Measurements from ENCODE around the gene CLEC2L. TPM values are rescaled to one million over a fixed set of nuclear protein-coding genes. Genes with fewer than 3 reads are reported as not detected.

CLEC2L gene
- total and polyA plus RNA-seq, 4 donors, result 5.7 to 67.7 (median 31.5) TPM

GRCh38 chr7:139563856-139564255 is 40.4 kb downstream of the CLEC2L start:
- Histone ChIP-seq H3K4me1 (ENCODE audit: control insufficient read depth, insufficient read depth, low read length) (no peaks in the 10 kb centered on the region), H3K27ac (ENCODE audit: low read depth, low read length) (no peak overlapping the region), H3K27me3 (ENCODE audit: control insufficient read depth, insufficient read depth, low read length) (no peaks in the 10 kb centered on the region), H3K4me3 (ENCODE audit: low read depth, low read length) (no peak overlapping the region), H3K36me3 (ENCODE audit: control insufficient read depth, insufficient read depth, low read length) (peaks cover 41% of the 10 kb centered on the region), H3K9me3 (ENCODE audit: control insufficient read depth, insufficient read depth, low read length) (no peaks in the 10 kb centered on the region)
- no peak for DNase-seq (ENCODE audit: low read depth in 4 of 6, low spot score in 6 of 6)
- WGBS (ENCODE audit: insufficient coverage), result 100% methylated on average over 1 of the region's 5 CpGs

- peaks cover 11% of the 10 kb centered on the region for H3K4me1 ChIP-seq (ENCODE audit: control insufficient read depth, insufficient read depth, low read length)
- no peak overlapping the region for H3K4me3 ChIP-seq (ENCODE audit: low read depth, low read length)
- 100% methylated on average over 2 of the region's 6 CpGs for WGBS (ENCODE audit: insufficient coverage)
- no peak for DNase-seq (ENCODE audit: low read depth in 4 of 6, low spot score in 6 of 6)
- no peak overlapping the region for H3K27ac ChIP-seq (ENCODE audit: low read depth, low read length)
- no peaks in the 10 kb centered on the region for H3K27me3 ChIP-seq (ENCODE audit: control insufficient read depth, insufficient read depth, low read length)
- no peaks in the 10 kb centered on the region for H3K9me3 ChIP-seq (ENCODE audit: control insufficient read depth, insufficient read depth, low read length)
- peaks cover 45% of the 10 kb centered on the region for H3K36me3 ChIP-seq (ENCODE audit: control insufficient read depth, insufficient read depth, low read length)
Measured at GRCh38 chr7:139566075-139566474, 42.6 kb downstream of the CLEC2L start.

GRCh38 chr7:139566736-139567646 is 43.5 kb downstream of the CLEC2L start:
- Histone ChIP-seq H3K9me3 (ENCODE audit: control insufficient read depth, insufficient read depth, low read length) (no peaks in the 10 kb centered on the region), H3K27ac (ENCODE audit: low read depth, low read length) (no peak overlapping the region), H3K4me1 (ENCODE audit: control insufficient read depth, insufficient read depth, low read length) (peaks cover 14% of the 10 kb centered on the region), H3K36me3 (ENCODE audit: control insufficient read depth, insufficient read depth, low read length) (peaks cover 53% of the 10 kb centered on the region), H3K4me3 (ENCODE audit: low read depth, low read length) (no peak overlapping the region), H3K27me3 (ENCODE audit: control insufficient read depth, insufficient read depth, low read length) (no peaks in the 10 kb centered on the region)
- 90% methylated on average over 8 of the region's 15 CpGs for WGBS (ENCODE audit: insufficient coverage)
- DNase-seq (ENCODE audit: low read depth in 4 of 6, low spot score in 6 of 6), result no peak

GRCh38 chr7:139567647-139568345 is 44.3 kb downstream of the CLEC2L start:
- WGBS (ENCODE audit: insufficient coverage), result 94% methylated on average over 13 of the region's 14 CpGs
- H3K9me3 ChIP-seq (ENCODE audit: control insufficient read depth, insufficient read depth, low read length), result no peaks in the 10 kb centered on the region

GRCh38 chr7:139568346-139568675 is 44.8 kb downstream of the CLEC2L start:
- no peaks in the 10 kb centered on the region for H3K27me3 ChIP-seq (ENCODE audit: control insufficient read depth, insufficient read depth, low read length)
- H3K27ac ChIP-seq (ENCODE audit: low read depth, low read length), result no peak overlapping the region
- peaks cover 14% of the 10 kb centered on the region for H3K4me1 ChIP-seq (ENCODE audit: control insufficient read depth, insufficient read depth, low read length)
- no peaks in the 10 kb centered on the region for H3K9me3 ChIP-seq (ENCODE audit: control insufficient read depth, insufficient read depth, low read length)
- DNase-seq (ENCODE audit: low read depth in 4 of 6, low spot score in 6 of 6), result no peak
- H3K4me3 ChIP-seq (ENCODE audit: low read depth, low read length), result no peak overlapping the region
- H3K36me3 ChIP-seq (ENCODE audit: control insufficient read depth, insufficient read depth, low read length), result peaks cover 53% of the 10 kb centered on the region
- 85% methylated on average over 3 of the region's 6 CpGs for WGBS (ENCODE audit: insufficient coverage)

More at GRCh38 chr7:139567647-139568345, 44.3 kb downstream of the CLEC2L start:
- Histone ChIP-seq H3K4me1 (ENCODE audit: control insufficient read depth, insufficient read depth, low read length) (peaks cover 14% of the 10 kb centered on the region), H3K36me3 (ENCODE audit: control insufficient read depth, insufficient read depth, low read length) (peaks cover 53% of the 10 kb centered on the region), H3K27ac (ENCODE audit: low read depth, low read length) (no peak overlapping the region), H3K4me3 (ENCODE audit: low read depth, low read length) (no peak overlapping the region), H3K27me3 (ENCODE audit: control insufficient read depth, insufficient read depth, low read length) (no peaks in the 10 kb centered on the region)
- no peak for DNase-seq (ENCODE audit: low read depth in 4 of 6, low spot score in 6 of 6)

- H3K9me3 ChIP-seq (ENCODE audit: control insufficient read depth, insufficient read depth, low read length), result no peaks in the 10 kb centered on the region
- WGBS (ENCODE audit: insufficient coverage), result 98% methylated on average over 10 of the region's 12 CpGs
- H3K36me3 ChIP-seq (ENCODE audit: control insufficient read depth, insufficient read depth, low read length), result peaks cover 59% of the 10 kb centered on the region
- DNase-seq (ENCODE audit: low read depth in 4 of 6, low spot score in 6 of 6), result no peak
- H3K4me1 ChIP-seq (ENCODE audit: control insufficient read depth, insufficient read depth, low read length), result peaks cover 14% of the 10 kb centered on the region
- H3K27me3 ChIP-seq (ENCODE audit: control insufficient read depth, insufficient read depth, low read length), result no peaks in the 10 kb centered on the region
- no peak overlapping the region for H3K27ac ChIP-seq (ENCODE audit: low read depth, low read length)
- no peak overlapping the region for H3K4me3 ChIP-seq (ENCODE audit: low read depth, low read length)
Measured at GRCh38 chr7:139568813-139569490, 45.5 kb downstream of the CLEC2L start.

- H3K4me3 ChIP-seq (ENCODE audit: low read depth, low read length), result no peak overlapping the region
- H3K9me3 ChIP-seq (ENCODE audit: control insufficient read depth, insufficient read depth, low read length), result no peaks in the 10 kb centered on the region
- DNase-seq (ENCODE audit: low read depth in 4 of 6, low spot score in 6 of 6), result peak in 5 of 6 donors; percentile 29 to 77 (median 40)
- peaks cover 14% of the 10 kb centered on the region for H3K4me1 ChIP-seq (ENCODE audit: control insufficient read depth, insufficient read depth, low read length)
- no peaks in the 10 kb centered on the region for H3K27me3 ChIP-seq (ENCODE audit: control insufficient read depth, insufficient read depth, low read length)
- peaks cover 68% of the 10 kb centered on the region for H3K36me3 ChIP-seq (ENCODE audit: control insufficient read depth, insufficient read depth, low read length)
- WGBS (ENCODE audit: insufficient coverage), result 28% methylated on average over 7 of the region's 8 CpGs
- no peak overlapping the region for H3K27ac ChIP-seq (ENCODE audit: low read depth, low read length)
Measured at GRCh38 chr7:139570119-139570518, 46.6 kb downstream of the CLEC2L start.

GRCh38 chr7:139570626-139571025 is 47.1 kb downstream of the CLEC2L start:
- Histone ChIP-seq H3K36me3 (ENCODE audit: control insufficient read depth, insufficient read depth, low read length) (peaks cover 72% of the 10 kb centered on the region), H3K9me3 (ENCODE audit: control insufficient read depth, insufficient read depth, low read length) (no peaks in the 10 kb centered on the region), H3K27ac (ENCODE audit: low read depth, low read length) (no peak overlapping the region), H3K4me1 (ENCODE audit: control insufficient read depth, insufficient read depth, low read length) (peaks cover 14% of the 10 kb centered on the region), H3K4me3 (ENCODE audit: low read depth, low read length) (no peak overlapping the region), H3K27me3 (ENCODE audit: control insufficient read depth, insufficient read depth, low read length) (no peaks in the 10 kb centered on the region)
- DNase-seq (ENCODE audit: low read depth in 4 of 6, low spot score in 6 of 6), result no peak
- WGBS (ENCODE audit: insufficient coverage), result no CpG with 5 or more reads among the region's 5 CpGs

GRCh38 chr7:139571190-139571589 is 47.7 kb downstream of the CLEC2L start:
- H3K4me1 ChIP-seq (ENCODE audit: control insufficient read depth, insufficient read depth, low read length), result peaks cover 14% of the 10 kb centered on the region
- H3K36me3 ChIP-seq (ENCODE audit: control insufficient read depth, insufficient read depth, low read length), result peaks cover 73% of the 10 kb centered on the region
- DNase-seq (ENCODE audit: low read depth in 4 of 6, low spot score in 6 of 6), result no peak
- no peak overlapping the region for H3K4me3 ChIP-seq (ENCODE audit: low read depth, low read length)
- 79% methylated on average over 7 of the region's 20 CpGs for WGBS (ENCODE audit: insufficient coverage)
- no peak overlapping the region for H3K27ac ChIP-seq (ENCODE audit: low read depth, low read length)
- no peaks in the 10 kb centered on the region for H3K27me3 ChIP-seq (ENCODE audit: control insufficient read depth, insufficient read depth, low read length)
- H3K9me3 ChIP-seq (ENCODE audit: control insufficient read depth, insufficient read depth, low read length), result no peaks in the 10 kb centered on the region
